HG03342 (cell line): ENCODE data around the gene VPS36.
"Not testable (repeated sequence)": the region's sequence is repeated elsewhere in the genome, so short reads cannot be mapped to it uniquely, and the experiment has no call there.

Experiments used
- ATAC-seq: cut with Tn5 transposase; IDR thresholded peaks from one replicate; pipeline ENCODE4 v1.9.1; 2021; ENCODE audit warnings: mild to moderate bottlenecking, moderate library complexity; ENCODE audit not compliant: unreplicated experiment

The VPS36 gene

GRCh38 chr13:52383366-52383765, 67.1 kb downstream of the VPS36 start:
- ATAC-seq = no peak

DNA sequence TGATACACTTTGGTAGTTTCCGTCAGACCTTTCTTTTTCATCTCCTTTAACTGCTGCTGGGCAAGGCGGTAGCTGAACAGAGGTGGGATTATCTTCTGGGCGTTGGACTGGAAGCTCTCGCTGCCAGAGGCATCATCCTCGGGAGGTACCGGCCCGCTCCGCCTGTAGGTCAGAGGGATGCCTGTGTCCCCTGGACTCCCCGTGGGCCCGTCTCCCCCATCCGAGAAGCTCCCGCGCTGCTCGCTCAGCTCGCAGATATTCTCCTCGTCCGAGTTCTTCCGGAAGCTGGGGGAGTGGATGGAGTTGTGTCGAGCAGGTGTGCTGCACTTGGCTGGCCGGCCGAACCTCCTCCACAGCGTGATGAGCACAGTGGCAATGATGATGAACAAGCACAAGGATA, 72.1 kb downstream of the VPS36 start:
- ATAC-seq = no peak

DNA sequence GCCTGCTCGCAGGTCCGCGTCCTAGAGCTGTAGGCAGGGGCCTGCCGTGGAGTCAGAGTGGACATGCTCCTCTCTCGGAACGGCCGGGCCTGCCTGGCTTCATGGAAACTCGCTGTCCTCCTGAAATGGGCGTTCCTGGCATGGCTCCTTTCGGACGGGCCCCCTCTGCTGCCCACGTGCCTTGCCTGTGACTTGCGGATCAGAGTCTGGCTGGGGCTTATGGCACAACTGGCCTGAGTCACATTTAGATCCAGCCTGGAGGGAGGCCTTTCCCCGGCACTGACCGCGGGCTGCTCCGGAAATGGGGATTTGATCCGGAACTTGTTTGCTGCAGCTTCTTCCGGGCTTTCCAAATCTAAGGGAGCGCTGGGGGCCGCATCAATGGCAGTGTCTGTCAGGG, 72.5 kb downstream of the VPS36 start:
- ATAC-seq = no peak

DNA sequence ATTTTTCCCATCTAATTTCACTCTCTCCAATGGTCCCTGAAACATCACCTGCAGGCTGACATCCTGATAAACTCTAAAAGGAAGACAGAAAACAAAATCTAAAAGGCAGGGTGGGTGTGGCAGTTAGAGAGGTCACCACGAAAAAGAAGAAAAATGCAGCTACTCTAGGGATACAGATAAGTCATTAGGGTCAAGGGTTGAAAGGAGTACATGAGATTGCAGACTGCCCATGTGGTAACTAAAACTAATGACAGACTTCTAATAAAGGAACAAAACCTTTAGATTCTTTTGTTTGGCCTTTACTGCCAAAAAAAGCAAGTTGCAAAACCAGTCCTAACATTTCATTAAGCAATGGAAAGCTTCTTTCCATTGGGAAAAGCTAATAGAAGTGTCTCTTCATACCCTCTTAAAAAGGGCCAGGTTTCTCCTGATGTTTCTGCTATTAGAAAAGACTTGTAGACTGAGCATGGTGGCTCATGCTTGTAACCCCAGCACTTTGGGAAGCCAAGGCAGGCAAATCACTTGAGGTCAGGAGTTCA, 75.5 kb downstream of the VPS36 start:
- ATAC-seq = no peak

GRCh38 chr13:52374389-52374788, 76.0 kb downstream of the VPS36 start:
- ATAC-seq = no peak

- ATAC-seq = not testable (repeated sequence)
Observed at GRCh38 chr13:52373277-52373676, 77.2 kb downstream of the VPS36 start.

- ATAC-seq = no peak
Observed at GRCh38 chr13:52371736-52372247, 78.6 kb downstream of the VPS36 start.

GRCh38 chr13:52366291-52366690, 84.1 kb downstream of the VPS36 start:
- no peak for ATAC-seq
